ENCODE data around the gene APOB. TPM values are rescaled to one million over a fixed set of nuclear protein-coding genes. Genes with fewer than 3 reads are reported as not detected.

Gene APOB
- total and polyA plus RNA-seq, 2 of the 13 experiments (the other 11 are each of a cell fraction or from before 2014, with no cell fraction given), result 1,569 to 2,515 TPM

DNA sequence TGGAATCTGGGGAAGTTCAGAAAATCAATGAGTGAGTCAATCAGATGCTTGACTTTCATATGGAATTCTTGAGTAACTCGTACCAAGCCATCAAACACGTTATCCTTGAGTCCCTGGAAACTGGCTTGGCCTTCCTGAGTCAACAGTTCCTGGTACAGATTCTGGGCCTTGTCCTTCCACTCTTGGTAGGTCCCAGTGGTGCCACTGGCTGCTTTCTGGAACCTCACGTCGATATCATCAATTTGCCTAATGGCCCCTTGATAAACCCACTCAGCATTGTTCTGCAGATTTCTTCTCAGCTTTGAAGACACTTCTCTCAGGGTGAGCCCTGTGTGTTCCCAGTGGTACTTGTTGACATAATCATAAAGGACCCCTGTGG is 41.1 kb downstream of the APOB start (continued):
- TF ChIP-seq HNF1B (CRISPR knock-in tag; IDR thresholded peaks at IDR 0.05) (no peak), ZBTB37 (CRISPR knock-in tag; IDR thresholded peaks at IDR 0.05) (no peak), ZNF263 (CRISPR knock-in tag; IDR thresholded peaks at IDR 0.05) (0 out of 2 replicates have a peak, but pooled peaks have one; percentile 15), IRF2 (CRISPR knock-in tag; IDR thresholded peaks at IDR 0.05) (no peak), ZNF350 (CRISPR knock-in tag; IDR thresholded peaks at IDR 0.05; ENCODE audit: borderline replicate concordance, low read depth) (no peak), RORA (CRISPR knock-in tag; IDR thresholded peaks at IDR 0.05) (no peak), ZBTB8A (CRISPR knock-in tag; IDR thresholded peaks at IDR 0.05; ENCODE audit: borderline replicate concordance, low read depth) (no peak), ZNF432 (CRISPR knock-in tag; IDR thresholded peaks at IDR 0.05; ENCODE audit: borderline replicate concordance) (no peak), ZNF367 (CRISPR knock-in tag; IDR thresholded peaks at IDR 0.05; ENCODE audit: borderline replicate concordance) (0 out of 2 replicates have a peak, but pooled peaks have one; percentile 27), KLF11 (CRISPR knock-in tag; IDR thresholded peaks at IDR 0.05) (no peak), CENPT (CRISPR knock-in tag; IDR thresholded peaks at IDR 0.05; ENCODE audit: low read depth) (no peak), MXD3 (CRISPR knock-in tag; IDR thresholded peaks at IDR 0.05) (no peak), KLF12 (CRISPR knock-in tag; IDR thresholded peaks at IDR 0.05; ENCODE audit: borderline replicate concordance) (no peak)
- TF ChIP-seq, protein P1, sequence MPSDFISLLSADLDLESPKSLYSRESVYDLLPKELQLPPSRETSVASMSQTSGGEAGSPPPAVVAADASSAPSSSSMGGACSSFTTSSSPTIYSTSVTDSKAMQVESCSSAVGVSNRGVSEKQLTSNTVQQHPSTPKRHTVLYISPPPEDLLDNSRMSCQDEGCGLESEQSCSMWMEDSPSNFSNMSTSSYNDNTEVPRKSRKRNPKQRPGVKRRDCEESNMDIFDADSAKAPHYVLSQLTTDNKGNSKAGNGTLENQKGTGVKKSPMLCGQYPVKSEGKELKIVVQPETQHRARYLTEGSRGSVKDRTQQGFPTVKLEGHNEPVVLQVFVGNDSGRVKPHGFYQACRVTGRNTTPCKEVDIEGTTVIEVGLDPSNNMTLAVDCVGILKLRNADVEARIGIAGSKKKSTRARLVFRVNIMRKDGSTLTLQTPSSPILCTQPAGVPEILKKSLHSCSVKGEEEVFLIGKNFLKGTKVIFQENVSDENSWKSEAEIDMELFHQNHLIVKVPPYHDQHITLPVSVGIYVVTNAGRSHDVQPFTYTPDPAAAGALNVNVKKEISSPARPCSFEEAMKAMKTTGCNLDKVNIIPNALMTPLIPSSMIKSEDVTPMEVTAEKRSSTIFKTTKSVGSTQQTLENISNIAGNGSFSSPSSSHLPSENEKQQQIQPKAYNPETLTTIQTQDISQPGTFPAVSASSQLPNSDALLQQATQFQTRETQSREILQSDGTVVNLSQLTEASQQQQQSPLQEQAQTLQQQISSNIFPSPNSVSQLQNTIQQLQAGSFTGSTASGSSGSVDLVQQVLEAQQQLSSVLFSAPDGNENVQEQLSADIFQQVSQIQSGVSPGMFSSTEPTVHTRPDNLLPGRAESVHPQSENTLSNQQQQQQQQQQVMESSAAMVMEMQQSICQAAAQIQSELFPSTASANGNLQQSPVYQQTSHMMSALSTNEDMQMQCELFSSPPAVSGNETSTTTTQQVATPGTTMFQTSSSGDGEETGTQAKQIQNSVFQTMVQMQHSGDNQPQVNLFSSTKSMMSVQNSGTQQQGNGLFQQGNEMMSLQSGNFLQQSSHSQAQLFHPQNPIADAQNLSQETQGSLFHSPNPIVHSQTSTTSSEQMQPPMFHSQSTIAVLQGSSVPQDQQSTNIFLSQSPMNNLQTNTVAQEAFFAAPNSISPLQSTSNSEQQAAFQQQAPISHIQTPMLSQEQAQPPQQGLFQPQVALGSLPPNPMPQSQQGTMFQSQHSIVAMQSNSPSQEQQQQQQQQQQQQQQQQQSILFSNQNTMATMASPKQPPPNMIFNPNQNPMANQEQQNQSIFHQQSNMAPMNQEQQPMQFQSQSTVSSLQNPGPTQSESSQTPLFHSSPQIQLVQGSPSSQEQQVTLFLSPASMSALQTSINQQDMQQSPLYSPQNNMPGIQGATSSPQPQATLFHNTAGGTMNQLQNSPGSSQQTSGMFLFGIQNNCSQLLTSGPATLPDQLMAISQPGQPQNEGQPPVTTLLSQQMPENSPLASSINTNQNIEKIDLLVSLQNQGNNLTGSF (CRISPR knock-in tag; IDR thresholded peaks at IDR 0.05), result 0 out of 2 replicates have a peak, but pooled peaks have one; percentile 43
- TF ChIP-seq, protein P2, sequence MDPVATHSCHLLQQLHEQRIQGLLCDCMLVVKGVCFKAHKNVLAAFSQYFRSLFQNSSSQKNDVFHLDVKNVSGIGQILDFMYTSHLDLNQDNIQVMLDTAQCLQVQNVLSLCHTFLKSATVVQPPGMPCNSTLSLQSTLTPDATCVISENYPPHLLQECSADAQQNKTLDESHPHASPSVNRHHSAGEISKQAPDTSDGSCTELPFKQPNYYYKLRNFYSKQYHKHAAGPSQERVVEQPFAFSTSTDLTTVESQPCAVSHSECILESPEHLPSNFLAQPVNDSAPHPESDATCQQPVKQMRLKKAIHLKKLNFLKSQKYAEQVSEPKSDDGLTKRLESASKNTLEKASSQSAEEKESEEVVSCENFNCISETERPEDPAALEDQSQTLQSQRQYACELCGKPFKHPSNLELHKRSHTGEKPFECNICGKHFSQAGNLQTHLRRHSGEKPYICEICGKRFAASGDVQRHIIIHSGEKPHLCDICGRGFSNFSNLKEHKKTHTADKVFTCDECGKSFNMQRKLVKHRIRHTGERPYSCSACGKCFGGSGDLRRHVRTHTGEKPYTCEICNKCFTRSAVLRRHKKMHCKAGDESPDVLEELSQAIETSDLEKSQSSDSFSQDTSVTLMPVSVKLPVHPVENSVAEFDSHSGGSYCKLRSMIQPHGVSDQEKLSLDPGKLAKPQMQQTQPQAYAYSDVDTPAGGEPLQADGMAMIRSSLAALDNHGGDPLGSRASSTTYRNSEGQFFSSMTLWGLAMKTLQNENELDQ (CRISPR knock-in tag; IDR thresholded peaks at IDR 0.05; ENCODE audit: borderline replicate concordance), result no peak
- TF ChIP-seq, protein P3, sequence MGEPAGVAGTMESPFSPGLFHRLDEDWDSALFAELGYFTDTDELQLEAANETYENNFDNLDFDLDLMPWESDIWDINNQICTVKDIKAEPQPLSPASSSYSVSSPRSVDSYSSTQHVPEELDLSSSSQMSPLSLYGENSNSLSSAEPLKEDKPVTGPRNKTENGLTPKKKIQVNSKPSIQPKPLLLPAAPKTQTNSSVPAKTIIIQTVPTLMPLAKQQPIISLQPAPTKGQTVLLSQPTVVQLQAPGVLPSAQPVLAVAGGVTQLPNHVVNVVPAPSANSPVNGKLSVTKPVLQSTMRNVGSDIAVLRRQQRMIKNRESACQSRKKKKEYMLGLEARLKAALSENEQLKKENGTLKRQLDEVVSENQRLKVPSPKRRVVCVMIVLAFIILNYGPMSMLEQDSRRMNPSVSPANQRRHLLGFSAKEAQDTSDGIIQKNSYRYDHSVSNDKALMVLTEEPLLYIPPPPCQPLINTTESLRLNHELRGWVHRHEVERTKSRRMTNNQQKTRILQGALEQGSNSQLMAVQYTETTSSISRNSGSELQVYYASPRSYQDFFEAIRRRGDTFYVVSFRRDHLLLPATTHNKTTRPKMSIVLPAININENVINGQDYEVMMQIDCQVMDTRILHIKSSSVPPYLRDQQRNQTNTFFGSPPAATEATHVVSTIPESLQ (CRISPR knock-in tag; conservative IDR thresholded peaks at IDR 0.05), result no peak

All from HepG2 (cell line).